ENCODE measurements around the gene C10orf88. TPM values are rescaled to one million over a fixed set of nuclear protein-coding genes. Genes with fewer than 3 reads are reported as not detected.

The C10orf88 gene
- total RNA-seq, 2 donors from 2014 or later: 1.6 to 4.7 TPM

GRCh38 chr10:122998360-122998917 is 44.4 kb upstream of the C10orf88 start:
- no peak for DNase-seq
- no peak for TF ChIP-seq CTCF (IDR thresholded peaks at IDR 0.05)
- TF ChIP-seq POLR2A (IDR thresholded peaks at IDR 0.05): no peak
- H3K9me3 ChIP-seq: no peaks in the 10 kb centered on the region
- peaks cover 11% of the 10 kb centered on the region for H3K4me1 ChIP-seq
- H3K27ac ChIP-seq: no peak overlapping the region
- no peak overlapping the region for H3K4me3 ChIP-seq
- no peaks in the 10 kb centered on the region for H3K27me3 ChIP-seq
- no peak for ATAC-seq
- 84 to 87% methylated on average over 6 of the region's 6 CpGs for WGBS, 2 donors
- H3K36me3 ChIP-seq (replicated peaks in 1 of 2; ENCODE audit: insufficient read depth in 1 of 2, low read depth in 2 of 2): peaks cover 7 to 12% of the 10 kb centered on the region in 2 donors
- intact Hi-C loops (cut with DNase I): no loop called here

GRCh38 chr10:122997864-122998263 is 43.8 kb upstream of the C10orf88 start:
- intact Hi-C loops (cut with DNase I): no loop called here
- H3K4me3 ChIP-seq: no peak overlapping the region
- H3K27me3 ChIP-seq: no peaks in the 10 kb centered on the region
- no peaks in the 10 kb centered on the region for H3K9me3 ChIP-seq
- H3K4me1 ChIP-seq: peaks cover 11% of the 10 kb centered on the region
- 88 to 89% methylated on average over 3 of the region's 3 CpGs for WGBS, 2 donors
- no peak for ATAC-seq
- H3K27ac ChIP-seq: no peak overlapping the region
- H3K36me3 ChIP-seq (replicated peaks in 1 of 2; ENCODE audit: insufficient read depth in 1 of 2, low read depth in 2 of 2): peaks cover 7 to 12% of the 10 kb centered on the region in 2 donors
- no peak for DNase-seq
- no peak for TF ChIP-seq POLR2A (IDR thresholded peaks at IDR 0.05)
- TF ChIP-seq CTCF (IDR thresholded peaks at IDR 0.05): no peak

- Histone ChIP-seq H3K4me3 (no peak overlapping the region), H3K9me3 (no peaks in the 10 kb centered on the region), H3K27me3 (no peaks in the 10 kb centered on the region), H3K27ac (no peak overlapping the region), H3K36me3 (replicated peaks in 1 of 2; ENCODE audit: insufficient read depth in 1 of 2, low read depth in 2 of 2) (peaks cover 7 to 14% of the 10 kb centered on the region in 2 donors), H3K4me1 (peaks cover 11% of the 10 kb centered on the region)
- WGBS, 2 donors: 93 to 94% methylated on average over 4 of the region's 4 CpGs
- DNase-seq (no peak), ATAC-seq (no peak)
- intact Hi-C loops (cut with DNase I): no loop called here
- TF ChIP-seq CTCF (IDR thresholded peaks at IDR 0.05) (no peak), POLR2A (IDR thresholded peaks at IDR 0.05) (no peak)
Observed at GRCh38 chr10:122995936-122996335, 41.9 kb upstream of the C10orf88 start.

- intact Hi-C loops (cut with DNase I): no loop called here
- Histone ChIP-seq H3K9me3 (no peaks in the 10 kb centered on the region), H3K27me3 (no peaks in the 10 kb centered on the region), H3K36me3 (replicated peaks in 1 of 2; ENCODE audit: insufficient read depth in 1 of 2, low read depth in 2 of 2) (peaks cover 7 to 14% of the 10 kb centered on the region in 2 donors), H3K4me1 (peaks cover under 1% of the 10 kb centered on the region), H3K27ac (no peak overlapping the region), H3K4me3 (no peak overlapping the region)
- DNase-seq: no peak
- ATAC-seq: no peak
- 95 to 96% methylated on average over 6 of the region's 6 CpGs for WGBS, 2 donors
- TF ChIP-seq CTCF (IDR thresholded peaks at IDR 0.05): no peak
- no peak for TF ChIP-seq POLR2A (IDR thresholded peaks at IDR 0.05)
Observed at GRCh38 chr10:122993797-122994336, 39.8 kb upstream of the C10orf88 start.

- TF ChIP-seq CTCF (IDR thresholded peaks at IDR 0.05) (no peak), POLR2A (IDR thresholded peaks at IDR 0.05) (no peak)
- 65 to 72% methylated on average over 1 of the region's 1 CpG for WGBS, 2 donors
- H3K4me3 ChIP-seq: no peak overlapping the region
- H3K9me3 ChIP-seq: no peaks in the 10 kb centered on the region
- no peak overlapping the region for H3K27ac ChIP-seq
- ATAC-seq: no peak
- no peaks in the 10 kb centered on the region for H3K4me1 ChIP-seq
- peaks cover 7 to 14% of the 10 kb centered on the region in 2 donors for H3K36me3 ChIP-seq (replicated peaks in 1 of 2; ENCODE audit: insufficient read depth in 1 of 2, low read depth in 2 of 2)
- DNase-seq: no peak
- H3K27me3 ChIP-seq: no peaks in the 10 kb centered on the region
- intact Hi-C loops (cut with DNase I): no loop called here
Observed at GRCh38 chr10:122992031-122992585, 38.1 kb upstream of the C10orf88 start.
